Transverse colon (tissue), 4 donors: ENCODE results near the gene DUOXA1.
"Not testable (repeated sequence)": the region's sequence is repeated elsewhere in the genome, so short reads cannot be mapped to it uniquely, and the experiment has no call there.

ENCODE experiments used
- EP300 ChIP-seq: sonication (generic); formaldehyde crosslinking; IDR thresholded peaks from one replicate; pipeline ENCODE4 v1.6.1; 2017; ENCODE audit warnings: antibody characterized with exemption, low read depth
- POLR2A ChIP-seq: fragments of 450-650 bp; IDR thresholded peaks from one replicate; pipeline ENCODE4 v1.6.1; 2016; ENCODE audit warnings: antibody characterized with exemption, mild to moderate bottlenecking, moderate library complexity
- POLR2AphosphoS5 ChIP-seq, 3 donors: sonication (generic); formaldehyde crosslinking; IDR thresholded peaks; one replicate each; pipeline ENCODE4 v1.6.1; 2016; ENCODE audit warnings: antibody characterized with exemption in 3 of 3
- TF ChIP-seq, protein P1 (sequence below), 5 experiments: fragments of 200-600 bp in 3 of 5; fragments of 450-650 bp in 2 of 5; sonication (generic) in 3 of 5; IDR thresholded peaks; 1 replicate in 2 of 5; 2 replicates in 3 of 5; pipeline ENCODE4 v1.5.1; 2016 to 2017; ENCODE audit warnings: antibody characterized with exemption in 5 of 5, inconsistent platforms in 3 of 5, mild to moderate bottlenecking in 2 of 5, moderate library complexity in 1 of 5

DNA sequence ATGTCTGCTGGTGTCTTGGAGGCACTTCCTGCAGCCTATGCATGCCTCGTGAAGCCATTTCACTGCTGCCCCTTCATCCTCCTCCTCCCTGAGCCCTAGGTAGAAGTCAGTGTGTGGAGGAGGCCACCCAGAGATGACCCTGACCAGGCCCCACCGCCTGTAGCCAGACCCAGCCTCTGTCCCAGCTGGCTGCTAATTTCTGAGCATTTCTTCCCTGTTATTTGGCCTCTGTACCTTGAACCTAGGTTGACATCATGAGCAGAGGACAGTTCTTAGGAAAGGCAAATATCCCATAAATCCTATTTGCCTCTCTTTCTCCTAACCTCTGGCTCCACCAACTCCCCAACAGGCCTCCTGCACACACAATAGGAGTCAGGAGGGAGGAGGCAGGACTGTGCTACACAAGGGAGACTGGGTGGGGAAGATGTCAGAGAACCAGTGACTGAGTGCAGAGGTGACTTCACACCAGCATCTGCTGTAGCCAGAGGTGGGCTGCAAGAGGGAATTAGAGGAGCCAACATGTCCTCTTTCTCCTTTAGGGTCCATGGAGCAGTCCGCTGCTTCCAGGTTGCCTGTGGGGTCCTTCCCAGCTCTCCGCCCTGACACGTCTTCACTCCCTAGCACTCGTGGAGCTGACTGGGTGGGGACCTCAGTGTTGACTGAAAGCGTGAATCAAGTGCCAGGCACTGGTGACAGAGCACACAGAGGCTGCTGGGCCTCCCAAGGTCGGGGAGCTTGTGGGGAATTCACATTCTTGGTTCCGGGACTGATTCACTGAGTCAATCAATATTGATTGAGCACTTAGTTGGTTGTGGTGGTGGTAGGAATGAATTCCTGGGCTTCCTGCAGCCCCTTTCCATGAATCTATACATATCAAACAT lies 54.0 kb downstream of the DUOXA1 start:
- TF ChIP-seq POLR2A; EP300; POLR2AphosphoS5 (IDR thresholded peaks at IDR 0.05): not testable (repeated sequence)
- TF ChIP-seq, protein P1, sequence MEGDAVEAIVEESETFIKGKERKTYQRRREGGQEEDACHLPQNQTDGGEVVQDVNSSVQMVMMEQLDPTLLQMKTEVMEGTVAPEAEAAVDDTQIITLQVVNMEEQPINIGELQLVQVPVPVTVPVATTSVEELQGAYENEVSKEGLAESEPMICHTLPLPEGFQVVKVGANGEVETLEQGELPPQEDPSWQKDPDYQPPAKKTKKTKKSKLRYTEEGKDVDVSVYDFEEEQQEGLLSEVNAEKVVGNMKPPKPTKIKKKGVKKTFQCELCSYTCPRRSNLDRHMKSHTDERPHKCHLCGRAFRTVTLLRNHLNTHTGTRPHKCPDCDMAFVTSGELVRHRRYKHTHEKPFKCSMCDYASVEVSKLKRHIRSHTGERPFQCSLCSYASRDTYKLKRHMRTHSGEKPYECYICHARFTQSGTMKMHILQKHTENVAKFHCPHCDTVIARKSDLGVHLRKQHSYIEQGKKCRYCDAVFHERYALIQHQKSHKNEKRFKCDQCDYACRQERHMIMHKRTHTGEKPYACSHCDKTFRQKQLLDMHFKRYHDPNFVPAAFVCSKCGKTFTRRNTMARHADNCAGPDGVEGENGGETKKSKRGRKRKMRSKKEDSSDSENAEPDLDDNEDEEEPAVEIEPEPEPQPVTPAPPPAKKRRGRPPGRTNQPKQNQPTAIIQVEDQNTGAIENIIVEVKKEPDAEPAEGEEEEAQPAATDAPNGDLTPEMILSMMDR (IDR thresholded peaks at IDR 0.05), result not testable (repeated sequence)
